Hypothalamus (tissue), 51 donors: ENCODE measurements around the gene GOT1.

Source experiments
- DNase-seq, 51 donors: peaks; one replicate each; lab custom pipeline; 2025; lab: John Stamatoyannopoulos, UW

The GOT1 gene

DNA sequence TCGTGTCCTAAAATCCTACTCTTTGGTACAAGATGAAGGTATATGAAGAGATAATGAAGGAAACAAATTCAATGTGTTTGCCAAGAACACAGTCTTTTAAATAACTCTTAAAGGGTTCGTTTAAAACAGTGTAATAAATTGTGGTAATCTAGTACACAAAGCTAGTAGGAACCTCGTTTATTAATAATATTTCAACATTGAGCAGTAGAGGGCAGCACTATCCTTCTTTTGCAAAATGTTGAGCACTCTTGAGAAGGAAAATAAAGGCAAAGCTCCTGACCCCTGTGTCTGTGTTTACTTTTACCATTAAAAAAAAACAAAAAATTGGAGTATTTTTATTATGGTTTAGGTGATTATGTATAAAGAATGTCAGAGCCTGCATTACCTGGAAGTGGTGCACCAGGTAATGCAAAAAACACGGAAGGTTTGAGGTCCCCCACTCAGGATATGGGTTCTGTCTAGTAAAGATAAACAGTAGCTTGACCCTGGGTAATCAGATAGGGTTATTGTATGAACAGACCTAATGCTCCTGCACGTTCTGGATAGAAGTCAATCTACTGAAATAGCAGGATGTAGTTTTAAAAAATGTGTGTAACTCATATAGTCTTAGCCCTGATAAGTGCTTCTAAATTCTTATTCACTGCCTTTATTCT lies 5.7 kb upstream of the GOT1 start:
- DNase-seq: peak in 2 of 51 donors; percentile 5 to 69

- DNase-seq: no peak
These were observed 3.1 kb upstream of the GOT1 start for GRCh38 chr10:99433378-99434020.

DNA sequence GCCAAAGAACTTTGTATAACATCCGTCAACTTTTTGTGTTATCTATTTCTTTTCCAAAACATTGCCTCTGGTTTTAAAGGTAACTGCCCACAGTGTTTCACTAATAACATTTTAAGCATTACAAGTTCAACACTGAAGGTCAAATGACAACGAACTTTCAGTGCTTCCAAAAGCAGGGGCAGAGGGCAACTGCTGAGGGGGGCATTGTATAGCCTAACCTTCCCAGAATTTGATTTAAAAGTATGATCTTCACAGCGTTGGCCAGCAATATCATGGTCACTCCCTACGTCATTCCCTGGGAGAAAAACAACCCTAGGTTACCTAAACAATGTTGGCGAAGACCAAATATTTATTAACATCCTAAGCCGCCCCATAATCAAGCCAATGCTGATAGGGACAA lies 2.5 kb upstream of the GOT1 start:
- no peak for DNase-seq

GRCh38 chr10:99432047-99432446 lies 1.6 kb upstream of the GOT1 start:
- DNase-seq: no peak

GRCh38 chr10:99431190-99431760 lies 851 bp upstream of the GOT1 start:
- DNase-seq: peak in 40 of 51 donors; percentile 11 to 75 (median 46)

GRCh38 chr10:99430116-99430450 lies 341 bp downstream of the GOT1 start:
- peak in 3 of 51 donors; percentile 40 to 58 (median 50) for DNase-seq

DNA sequence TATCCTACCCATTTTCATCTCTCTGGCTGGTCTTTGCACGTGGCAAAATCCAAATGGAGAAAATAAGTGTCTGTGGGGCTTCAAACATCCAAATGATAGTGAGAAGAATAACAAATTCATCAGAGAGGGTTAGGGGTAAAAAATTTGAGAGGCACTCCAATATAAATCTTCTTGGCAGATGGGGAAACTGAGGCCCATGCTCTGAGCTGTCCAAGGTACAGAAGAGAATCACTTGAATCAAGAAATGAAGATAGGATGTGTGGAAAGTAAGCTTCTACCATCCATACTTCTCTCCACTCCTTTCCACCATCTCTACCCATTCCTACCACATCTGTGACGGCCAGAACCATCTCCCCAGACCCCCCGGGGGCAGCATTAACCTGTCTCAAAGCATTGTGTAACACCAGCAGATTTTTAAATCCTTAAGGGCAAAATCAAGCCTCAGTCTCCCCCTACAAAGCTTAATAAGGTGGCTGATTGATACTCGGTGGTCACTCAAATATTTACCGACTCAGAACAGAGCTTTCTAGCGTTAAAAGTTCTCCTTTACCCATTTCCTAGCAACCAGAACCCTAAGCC lies 818 bp downstream of the GOT1 start:
- no peak for DNase-seq

DNA sequence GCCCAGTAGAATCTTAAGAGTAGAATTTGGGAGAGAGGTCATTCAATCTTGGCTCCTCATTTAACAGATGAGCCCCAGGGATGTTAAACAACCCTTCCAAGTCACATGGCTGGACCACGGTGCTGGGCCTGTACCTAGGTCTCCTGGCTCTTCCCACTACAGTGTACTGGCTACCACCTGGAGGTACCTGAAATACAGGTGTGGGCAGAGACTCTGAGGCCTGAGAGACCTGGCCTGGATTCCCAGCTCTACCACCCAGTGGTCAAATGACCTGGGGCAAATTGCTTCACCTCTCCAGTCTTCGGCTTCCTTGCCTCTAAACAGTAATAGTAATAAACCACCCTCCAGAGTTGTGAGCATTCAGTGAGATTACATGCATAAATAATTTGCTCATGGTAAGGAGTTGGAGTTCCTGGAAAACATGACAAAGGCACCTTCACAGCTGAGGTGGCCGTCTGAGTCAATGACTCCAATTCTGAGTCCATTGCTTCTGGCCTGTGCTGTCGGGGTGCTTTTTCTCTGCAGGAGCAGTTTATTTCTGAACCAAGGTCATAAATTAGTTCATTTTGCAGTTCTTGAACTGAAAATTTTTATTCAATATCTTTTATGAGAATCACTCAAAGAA lies 2.7 kb downstream of the GOT1 start:
- DNase-seq: no peak

DNA sequence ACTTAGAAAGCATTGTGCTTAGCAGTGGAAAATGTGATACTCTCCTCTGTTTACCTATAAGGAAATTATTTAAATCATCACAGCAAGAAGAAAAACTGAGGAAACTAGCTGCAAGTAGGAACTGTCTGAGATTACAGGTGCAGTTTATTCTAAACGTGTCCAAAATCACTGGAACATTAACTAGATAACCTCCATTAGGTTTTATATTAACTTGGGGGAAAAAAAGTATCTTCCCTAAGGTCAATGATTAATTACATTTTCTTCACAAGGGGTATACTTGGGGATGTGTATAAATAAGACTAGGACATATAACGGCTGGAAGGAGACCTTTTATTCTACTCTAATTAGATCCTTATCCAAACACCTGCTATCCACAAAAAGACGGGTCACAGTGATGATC lies 3.7 kb downstream of the GOT1 start:
- no peak for DNase-seq

DNA sequence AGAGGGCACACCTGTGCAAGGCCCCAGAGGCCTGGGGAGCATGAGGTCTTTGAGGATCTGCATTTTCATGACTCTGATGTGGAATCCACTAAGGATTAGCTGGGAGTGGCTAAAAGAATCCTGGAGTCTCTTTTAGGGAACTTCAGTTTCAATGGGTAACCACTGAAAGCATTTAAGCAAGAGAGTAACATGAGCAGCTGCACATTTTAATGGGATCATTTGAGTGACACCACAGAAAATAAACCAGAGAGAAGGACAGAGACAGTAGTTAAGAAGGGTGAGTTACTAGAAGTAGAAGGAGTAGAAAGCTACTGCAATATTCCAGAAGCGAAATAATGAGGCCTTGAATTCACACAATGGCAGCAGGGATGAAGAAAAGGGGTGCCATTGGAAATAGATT lies 5.2 kb downstream of the GOT1 start:
- DNase-seq: no peak

- no peak for DNase-seq
These were observed 5.8 kb downstream of the GOT1 start for GRCh38 chr10:99424656-99425055.

DNA sequence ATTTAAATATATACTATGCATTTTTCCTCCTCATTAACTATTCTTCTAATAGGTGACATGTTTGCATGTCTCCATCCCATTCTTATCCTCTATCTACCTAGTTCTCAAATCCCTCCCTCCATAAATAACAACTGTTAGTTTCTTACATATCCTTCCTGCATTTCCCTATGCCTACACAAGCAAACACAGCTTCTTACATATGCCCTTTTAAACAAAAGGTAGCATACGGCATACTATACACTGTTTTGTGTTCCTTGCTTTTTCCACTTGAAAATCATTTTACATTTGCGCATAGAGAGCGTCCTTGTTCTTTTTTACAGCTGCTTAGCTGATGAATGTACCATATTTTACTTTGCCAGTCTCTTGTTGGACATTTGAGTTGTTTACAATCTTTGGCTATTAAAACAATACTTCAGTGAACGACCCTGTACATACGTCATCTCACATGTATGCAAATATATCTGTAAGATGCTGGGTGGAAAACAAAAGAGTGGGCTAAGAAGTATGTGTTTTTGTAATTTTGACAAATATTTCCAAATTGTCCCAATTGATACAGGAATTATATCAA lies 7.8 kb downstream of the GOT1 start:
- no peak for DNase-seq

- DNase-seq: no peak
These were observed 9.1 kb downstream of the GOT1 start for GRCh38 chr10:99421233-99421739.

DNA sequence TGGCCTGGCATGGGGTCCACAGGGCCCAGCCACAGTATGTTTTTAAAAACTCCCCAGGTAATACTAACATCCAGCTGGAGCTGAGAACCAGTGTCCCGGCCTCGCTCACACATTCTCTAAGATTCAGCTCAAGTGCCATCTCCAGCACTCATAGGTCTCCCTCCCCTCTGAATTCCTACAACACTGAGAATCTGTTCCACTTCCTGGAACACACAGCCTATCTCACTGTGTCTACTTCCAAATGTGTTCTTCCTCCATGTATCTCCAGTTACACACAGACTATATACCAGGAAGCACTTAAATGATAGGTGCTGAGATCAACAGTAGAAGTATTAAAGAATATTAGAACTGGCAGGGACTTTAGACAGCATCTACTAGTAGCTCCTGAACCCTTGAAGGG lies 10.7 kb downstream of the GOT1 start:
- DNase-seq: no peak

- no peak for DNase-seq
These were observed 11.4 kb downstream of the GOT1 start for GRCh38 chr10:99418910-99419624.

GRCh38 chr10:99412099-99412498 lies 18.3 kb downstream of the GOT1 start:
- DNase-seq: no peak

GRCh38 chr10:99411546-99411945 lies 18.9 kb downstream of the GOT1 start:
- peak in 1 of 51 donors; percentile 24 for DNase-seq

DNA sequence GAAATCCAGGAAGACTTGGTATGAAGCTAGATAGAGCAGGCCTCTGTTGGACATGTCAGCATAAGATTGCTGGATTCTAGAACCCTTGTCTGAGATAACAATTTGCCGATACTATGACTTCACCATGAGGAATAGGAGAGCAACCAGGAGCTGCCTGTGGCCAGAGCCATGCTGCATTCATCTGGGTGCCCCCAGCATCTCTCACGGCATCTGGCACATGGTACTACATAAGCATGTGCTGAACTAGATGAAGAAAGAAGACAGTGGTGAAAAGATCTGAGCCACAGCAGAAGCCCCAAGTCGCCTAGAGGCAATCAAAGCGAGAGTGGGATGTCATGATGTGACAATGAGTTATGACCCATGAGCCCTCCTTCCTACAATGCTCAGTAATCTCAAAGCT lies 19.5 kb downstream of the GOT1 start:
- no peak for DNase-seq

DNA sequence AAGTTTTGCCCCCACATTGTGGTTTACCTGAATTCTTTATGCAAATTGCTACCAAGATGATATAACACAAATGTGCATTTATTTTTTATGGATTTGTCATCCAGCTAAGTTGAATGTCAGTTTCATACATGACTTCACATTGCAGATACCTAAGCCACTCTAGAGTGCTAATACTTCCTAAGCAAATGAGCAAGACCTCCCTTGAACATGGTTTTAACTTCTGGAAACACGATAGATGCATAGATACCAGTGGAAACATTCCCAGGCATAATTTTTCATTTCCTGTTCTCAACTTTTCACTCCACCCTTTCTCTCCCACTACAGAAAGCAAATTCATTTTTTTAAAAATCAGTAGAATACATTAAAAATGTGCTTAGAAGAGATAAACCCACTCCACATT lies 20.3 kb downstream of the GOT1 start:
- DNase-seq: no peak

GRCh38 chr10:99406149-99406548 lies 24.3 kb downstream of the GOT1 start:
- no peak for DNase-seq
